ENCODE measurements around the gene WWOX.
A peak's percentile ranks its signal among the peaks of the same experiment; 100 is the strongest.

The WWOX gene

GRCh38 chr16:79041206-79041605, 941.8 kb downstream of the WWOX start:
- H3K4me3 ChIP-seq (ENCODE audit: low read length) = no peak overlapping the region
- DNase-seq (ENCODE audit: low read depth) = no peak
- TF ChIP-seq CTCF (IDR thresholded peaks at IDR 0.05; ENCODE audit: insufficient read depth, low read depth, low read length, missing control alignments) = no peak

- DNase-seq (ENCODE audit: low read depth) = no peak
- no peak overlapping the region for H3K4me3 ChIP-seq (ENCODE audit: low read length)
- TF ChIP-seq CTCF (IDR thresholded peaks at IDR 0.05; ENCODE audit: insufficient read depth, low read depth, low read length, missing control alignments) = no peak
Observed at GRCh38 chr16:79042141-79042540, 942.7 kb downstream of the WWOX start.

- H3K4me3 ChIP-seq (ENCODE audit: low read length) = no peak overlapping the region
- no peak for TF ChIP-seq CTCF (IDR thresholded peaks at IDR 0.05; ENCODE audit: insufficient read depth, low read depth, low read length, missing control alignments)
- no peak for DNase-seq (ENCODE audit: low read depth)
Observed at GRCh38 chr16:79042886-79043285, 943.4 kb downstream of the WWOX start.

- no peak for TF ChIP-seq CTCF (IDR thresholded peaks at IDR 0.05; ENCODE audit: insufficient read depth, low read depth, low read length, missing control alignments)
- no peak overlapping the region for H3K4me3 ChIP-seq (ENCODE audit: low read length)
- DNase-seq (ENCODE audit: low read depth) = no peak
Observed at GRCh38 chr16:79045191-79045590, 945.7 kb downstream of the WWOX start.

DNA sequence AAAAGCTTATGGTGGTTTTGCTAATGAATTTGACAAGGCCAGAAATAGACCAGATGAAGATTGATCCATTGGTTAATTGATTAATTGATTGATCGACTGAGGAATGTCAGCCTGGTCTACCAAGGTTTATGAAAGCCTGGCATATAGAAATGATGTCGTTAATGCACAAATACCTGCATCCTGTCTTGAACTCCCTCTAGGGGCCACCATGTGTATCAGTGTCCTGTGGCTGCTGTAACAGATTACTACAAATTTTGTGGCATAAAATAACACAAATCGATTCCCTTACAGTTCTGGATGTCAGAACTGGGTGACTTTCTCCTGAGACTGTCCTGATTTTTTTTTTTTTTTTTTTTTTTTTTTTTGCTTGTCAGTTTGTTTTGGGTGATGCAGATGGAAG, 947.9 kb downstream of the WWOX start:
- H3K4me3 ChIP-seq (ENCODE audit: low read length) = no peak overlapping the region
- peak; percentile 6 for DNase-seq (ENCODE audit: low read depth)
- peak; percentile 56 for TF ChIP-seq CTCF (IDR thresholded peaks at IDR 0.05; ENCODE audit: insufficient read depth, low read depth, low read length, missing control alignments)

DNA sequence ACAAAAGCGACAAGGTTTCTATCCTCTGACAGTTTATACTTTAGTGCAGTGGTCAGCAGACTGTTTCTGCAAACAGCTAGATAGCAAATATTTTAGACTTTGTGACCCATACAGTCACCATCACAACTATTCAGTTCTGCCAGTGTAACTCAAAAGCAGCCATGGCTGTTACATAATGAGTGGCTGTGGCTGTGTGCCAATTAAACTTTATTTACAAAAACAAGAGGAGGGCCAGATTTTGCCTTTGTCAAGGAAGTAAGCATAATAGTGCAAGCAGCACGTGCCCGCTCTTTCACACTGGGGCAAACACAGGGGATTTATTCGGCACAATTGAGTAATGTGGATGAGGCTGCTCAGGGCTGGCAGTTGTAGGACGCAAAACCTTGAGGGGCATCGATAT, 949.6 kb downstream of the WWOX start:
- no peak for TF ChIP-seq CTCF (IDR thresholded peaks at IDR 0.05; ENCODE audit: insufficient read depth, low read depth, low read length, missing control alignments)
- DNase-seq (ENCODE audit: low read depth) = no peak
- no peak overlapping the region for H3K4me3 ChIP-seq (ENCODE audit: low read length)

DNA sequence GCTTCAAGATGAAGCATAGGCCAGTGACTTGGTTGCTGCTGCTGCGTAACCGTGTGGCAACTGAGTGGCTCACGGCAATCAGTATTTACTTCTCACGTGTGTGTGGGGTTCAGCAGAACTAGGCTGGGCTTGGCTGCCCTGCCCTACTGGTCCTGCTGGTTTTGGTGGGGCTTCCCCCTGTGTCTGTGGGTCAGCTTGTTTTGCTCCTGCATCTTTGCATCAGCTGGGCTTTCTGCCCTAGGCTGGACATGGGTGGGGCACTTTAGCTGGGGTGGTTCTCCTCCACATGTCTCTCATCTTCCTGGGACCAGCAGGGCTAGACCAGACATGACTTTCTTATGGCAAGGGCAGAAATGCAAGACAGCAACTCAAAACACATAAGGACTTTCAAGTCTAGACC, 950.6 kb downstream of the WWOX start:
- DNase-seq (ENCODE audit: low read depth) = peak; percentile 72
- no peak overlapping the region for H3K4me3 ChIP-seq (ENCODE audit: low read length)
- no peak for TF ChIP-seq CTCF (IDR thresholded peaks at IDR 0.05; ENCODE audit: insufficient read depth, low read depth, low read length, missing control alignments)

All from epithelial cell of esophagus (primary cell).